Suprapubic skin (tissue), 4 donors: Measurements from ENCODE around the gene EIF4A2. TPM values are rescaled to one million over a fixed set of nuclear protein-coding genes. Genes with fewer than 3 reads are reported as not detected.
"Not testable (repeated sequence)": the region's sequence is repeated elsewhere in the genome, so short reads cannot be mapped to it uniquely, and the experiment has no call there.

Experiments
- DNase-seq, 2 donors: peaks; one replicate each; pipeline ENCODE4 v3.0.0-alpha.2; 2019; ENCODE audit warnings: low spot score in 2 of 2
- H3K27ac ChIP-seq: fragments of 200-600 bp; sonication (generic); one replicate; pipeline ENCODE4 v1.5.1; 2019
- H3K27me3 ChIP-seq: fragments of 200-600 bp; sonication (generic); one replicate; pipeline ENCODE4 v1.5.1; 2019
- H3K36me3 ChIP-seq: fragments of 200-600 bp; sonication (generic); one replicate; pipeline ENCODE4 v1.5.1; 2019
- H3K4me1 ChIP-seq: fragments of 200-600 bp; sonication (generic); one replicate; pipeline ENCODE4 v1.5.1; 2019
- H3K4me3 ChIP-seq: fragments of 200-600 bp; sonication (generic); one replicate; pipeline ENCODE4 v1.5.1; 2019; ENCODE audit warnings: mild to moderate bottlenecking
- H3K9me3 ChIP-seq: fragments of 200-600 bp; sonication (generic); one replicate; pipeline ENCODE4 v1.5.1; 2019
- CTCF ChIP-seq, 2 donors: fragments of 200-600 bp in 1 of 2; fragments of 450-650 bp in 1 of 2; sonication (generic) in 1 of 2; IDR thresholded peaks; one replicate each; pipeline ENCODE4 v1.5.1; 2016 to 2019; ENCODE audit warnings: antibody characterized with exemption in 2 of 2, mild to moderate bottlenecking in 1 of 2, moderate library complexity in 1 of 2
- EP300 ChIP-seq: sonication (generic); formaldehyde crosslinking; IDR thresholded peaks from one replicate; pipeline ENCODE4 v1.6.1; 2017; ENCODE audit warnings: antibody characterized with exemption
- POLR2A ChIP-seq, 2 donors: fragments of 450-650 bp; IDR thresholded peaks; one replicate each; pipeline ENCODE4 v1.6.1; 2017; ENCODE audit warnings: antibody characterized with exemption in 2 of 2, mild to moderate bottlenecking in 2 of 2, moderate library complexity in 2 of 2
- POLR2AphosphoS5 ChIP-seq, 3 donors: sonication (generic); formaldehyde crosslinking; IDR thresholded peaks; one replicate each; pipeline ENCODE4 v1.6.1; 2017; ENCODE audit warnings: antibody characterized with exemption in 3 of 3
- WGBS: methylation state at CpG from one replicate; pipeline ENCODE4 v1.1.5; 2018; 5-methylcytosine and 5-hydroxymethylcytosine counted together
- total RNA-seq, 4 donors: library from RNA; depleted of rRNA; stranded (reverse); fragments of >200 nt; gene quantifications; one replicate each; pipeline ENCODE4 v1.1.0, GENCODE V29; 2016

EIF4A2 gene
- total RNA-seq, 4 donors from 2014 or later = 209 to 410 (median 291) TPM

- peaks cover 26% of the 10 kb centered on the region for H3K36me3 ChIP-seq
- H3K4me1 ChIP-seq = peaks cover 19% of the 10 kb centered on the region
- no peaks in the 10 kb centered on the region for H3K9me3 ChIP-seq
- H3K4me3 ChIP-seq = no peak overlapping the region
- H3K27ac ChIP-seq = no peak overlapping the region
- 93% methylated on average over 3 of the region's 3 CpGs for WGBS
- no peaks in the 10 kb centered on the region for H3K27me3 ChIP-seq
- no peak for DNase-seq
- TF ChIP-seq EP300 (no peak), CTCF (IDR thresholded peaks at IDR 0.05) (no peak), POLR2AphosphoS5 (IDR thresholded peaks at IDR 0.05) (no peak), POLR2A (IDR thresholded peaks at IDR 0.05) (no peak)
Measured at GRCh38 chr3:186802701-186803100, 19.3 kb downstream of the EIF4A2 start.

- not testable (repeated sequence) for DNase-seq, H3K9me3 ChIP-seq, H3K4me3 ChIP-seq, H3K27me3 ChIP-seq, H3K27ac ChIP-seq
- Histone ChIP-seq H3K4me1 (peaks cover 19% of the 10 kb centered on the region), H3K36me3 (peaks cover 22% of the 10 kb centered on the region)
- WGBS = 87% methylated on average over 4 of the region's 4 CpGs
Measured at GRCh38 chr3:186803447-186803846, 20.1 kb downstream of the EIF4A2 start.

- 2% methylated on average over 20 of the region's 70 CpGs for WGBS
- H3K4me1 ChIP-seq = peaks cover 19% of the 10 kb centered on the region
- peak within 1 kb of the TSS; percentile 71 for H3K4me3 ChIP-seq
- peak; percentile 92 for DNase-seq
- TF ChIP-seq POLR2A (IDR thresholded peaks at IDR 0.05) = no peak
- TF ChIP-seq POLR2AphosphoS5 (IDR thresholded peaks at IDR 0.05) = peak in 1 of 3 donors; percentile 35
- H3K9me3 ChIP-seq = no peaks in the 10 kb centered on the region
- no peaks in the 10 kb centered on the region for H3K27me3 ChIP-seq
- H3K27ac ChIP-seq = peak within 1 kb of the TSS; percentile 75
- H3K36me3 ChIP-seq = peaks cover 13% of the 10 kb centered on the region
Measured at GRCh38 chr3:186806089-186807055, 23.0 kb downstream of the EIF4A2 start, which contains the start of gene RFC4. TSS of gene RFC4 (minus strand) at chr3:186806482. CDS start at chr3:186804713, 1,769 bp downstream.

GRCh38 chr3:186807231-186807630, 23.9 kb downstream of the EIF4A2 start:
- H3K4me3 ChIP-seq = peak overlapping the region; percentile 71
- TF ChIP-seq POLR2A (IDR thresholded peaks at IDR 0.05) (no peak), POLR2AphosphoS5 (IDR thresholded peaks at IDR 0.05) (no peak), CTCF (IDR thresholded peaks at IDR 0.05) (no peak)
- no peaks in the 10 kb centered on the region for H3K27me3 ChIP-seq
- WGBS = 43% methylated on average over 5 of the region's 5 CpGs
- DNase-seq = no peak
- H3K27ac ChIP-seq = no peak overlapping the region
- peaks cover 19% of the 10 kb centered on the region for H3K4me1 ChIP-seq
- H3K9me3 ChIP-seq = no peaks in the 10 kb centered on the region
- H3K36me3 ChIP-seq = peaks cover 13% of the 10 kb centered on the region

GRCh38 chr3:186810336-186810996, 27.1 kb downstream of the EIF4A2 start:
- TF ChIP-seq EP300 (no peak), POLR2A (IDR thresholded peaks at IDR 0.05) (no peak), POLR2AphosphoS5 (IDR thresholded peaks at IDR 0.05) (no peak), CTCF (IDR thresholded peaks at IDR 0.05) (no peak)
- WGBS = 89% methylated on average over 5 of the region's 5 CpGs
- H3K36me3 ChIP-seq = no peaks in the 10 kb centered on the region
- no peaks in the 10 kb centered on the region for H3K9me3 ChIP-seq
- no peak overlapping the region for H3K4me3 ChIP-seq
- no peak for DNase-seq
- H3K27me3 ChIP-seq = peaks cover 8% of the 10 kb centered on the region
- peaks cover 12% of the 10 kb centered on the region for H3K4me1 ChIP-seq
- H3K27ac ChIP-seq = no peak overlapping the region

GRCh38 chr3:186811313-186811712, 27.9 kb downstream of the EIF4A2 start:
- not testable (repeated sequence) for H3K27ac ChIP-seq, H3K36me3 ChIP-seq, H3K9me3 ChIP-seq, H3K4me1 ChIP-seq, H3K4me3 ChIP-seq, DNase-seq, H3K27me3 ChIP-seq
- WGBS = 90% methylated on average over 5 of the region's 29 CpGs
